GM19099 (cell line): ENCODE results near the gene SORT1.

Experiments used
- POLR2A ChIP-seq: IDR thresholded peaks from 3 replicates; pipeline ENCODE4 v1.6.1; 2011; ENCODE audit warnings: low read depth; ENCODE audit not compliant: insufficient read length; ENCODE audit errors: extremely low read depth

The SORT1 gene

GRCh38 chr1:109388884-109389637 is 8.7 kb downstream of the SORT1 start:
- TF ChIP-seq POLR2A = no peak

- no peak for TF ChIP-seq POLR2A
Measured at GRCh38 chr1:109388208-109388711, 9.5 kb downstream of the SORT1 start.

- no peak for TF ChIP-seq POLR2A
Measured at GRCh38 chr1:109386054-109386717, 11.5 kb downstream of the SORT1 start.

GRCh38 chr1:109385417-109385816 is 12.3 kb downstream of the SORT1 start:
- TF ChIP-seq POLR2A = no peak

DNA sequence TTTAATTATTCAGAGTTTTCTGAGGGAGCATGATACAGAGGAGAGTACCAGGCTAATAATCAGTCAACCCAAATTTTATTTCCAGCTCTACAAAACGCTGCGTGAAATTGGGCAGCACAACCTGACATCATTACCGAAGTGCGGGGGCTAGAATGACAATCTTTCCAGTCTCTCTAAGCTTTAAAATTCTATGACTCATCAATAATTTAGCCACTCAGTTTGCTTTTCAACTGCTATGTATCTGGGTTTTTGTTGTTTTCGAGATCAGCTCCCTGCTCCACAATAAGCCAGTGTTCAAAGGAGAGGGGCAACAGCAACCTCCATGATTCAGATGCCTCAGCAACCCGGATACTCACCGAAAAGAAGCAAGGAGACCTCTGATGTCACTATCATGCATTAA is 13.9 kb downstream of the SORT1 start:
- no peak for TF ChIP-seq POLR2A

DNA sequence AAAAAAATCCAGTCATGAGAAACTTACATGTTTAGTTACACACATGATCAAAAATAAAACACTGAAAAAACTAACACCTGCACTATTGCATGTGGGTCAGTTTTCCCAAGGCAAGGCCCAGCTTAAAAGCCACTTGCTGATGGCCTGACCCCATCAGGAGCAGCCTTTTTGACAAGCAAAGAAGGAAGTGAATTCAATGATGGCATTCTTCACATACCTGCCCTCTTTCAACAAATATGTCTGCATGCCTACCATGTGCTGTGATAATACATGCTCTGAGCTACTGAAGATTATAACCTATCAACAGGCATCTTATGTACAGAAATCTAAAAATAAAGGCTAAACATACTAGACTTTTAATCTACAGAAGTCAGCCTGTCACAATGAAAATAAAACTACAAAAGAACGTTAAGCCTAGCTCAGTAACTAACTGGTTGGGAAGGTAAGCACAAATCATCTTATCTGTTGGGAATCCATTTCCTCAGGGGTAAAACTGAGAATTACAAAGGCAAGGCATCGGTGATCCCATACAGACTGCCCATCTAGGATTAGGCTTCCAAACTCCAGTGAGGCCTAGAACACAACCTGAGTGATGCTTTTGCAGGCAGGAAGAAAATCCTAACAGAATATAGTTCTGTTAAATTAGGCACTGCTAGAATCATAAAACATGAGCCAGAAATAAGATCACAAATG is 14.5 kb downstream of the SORT1 start:
- TF ChIP-seq POLR2A = no peak

DNA sequence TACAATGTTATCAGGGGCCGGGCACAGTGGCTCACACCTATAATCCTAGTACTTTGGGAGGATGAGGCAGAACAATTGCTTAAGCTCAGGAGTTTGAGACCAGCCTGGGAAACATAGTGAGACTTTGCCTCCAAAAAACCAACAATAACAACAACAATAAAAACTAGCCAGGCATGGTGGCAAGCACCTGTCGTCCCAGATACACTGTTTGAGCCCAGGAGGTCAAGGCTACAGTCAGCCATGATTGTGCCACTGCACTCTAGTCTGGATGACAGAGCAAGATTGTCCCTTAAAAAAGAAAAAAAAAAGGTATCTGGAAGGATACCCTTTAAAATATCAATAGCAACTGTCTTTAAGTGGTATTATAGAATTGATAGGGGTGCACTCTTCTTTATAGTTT is 16.1 kb downstream of the SORT1 start:
- no peak for TF ChIP-seq POLR2A

- TF ChIP-seq POLR2A = no peak
Measured at GRCh38 chr1:109379907-109380306, 17.8 kb downstream of the SORT1 start.

- TF ChIP-seq POLR2A = no peak
Measured at GRCh38 chr1:109379422-109379821, 18.3 kb downstream of the SORT1 start.

DNA sequence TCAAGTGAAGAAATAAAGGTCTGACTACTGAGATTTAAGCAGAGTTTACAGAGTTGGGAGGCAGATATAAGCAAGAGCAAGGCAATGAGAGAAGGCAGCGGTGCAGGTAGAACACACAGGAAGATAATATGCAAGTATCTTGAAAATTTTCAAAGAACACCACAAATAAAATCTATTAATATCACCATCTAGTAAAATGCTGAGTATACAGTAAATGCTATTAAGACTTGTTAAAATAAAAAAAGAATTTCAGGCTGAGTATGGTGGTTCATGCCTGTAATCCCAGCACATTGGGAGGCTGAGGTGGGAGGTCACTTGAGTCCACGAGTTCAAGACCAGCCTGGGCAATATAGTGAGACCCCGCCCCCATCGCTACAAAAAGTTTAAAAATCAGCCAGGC is 20.0 kb downstream of the SORT1 start:
- TF ChIP-seq POLR2A = no peak

- no peak for TF ChIP-seq POLR2A
Measured at GRCh38 chr1:109373126-109373525, 24.6 kb downstream of the SORT1 start.

DNA sequence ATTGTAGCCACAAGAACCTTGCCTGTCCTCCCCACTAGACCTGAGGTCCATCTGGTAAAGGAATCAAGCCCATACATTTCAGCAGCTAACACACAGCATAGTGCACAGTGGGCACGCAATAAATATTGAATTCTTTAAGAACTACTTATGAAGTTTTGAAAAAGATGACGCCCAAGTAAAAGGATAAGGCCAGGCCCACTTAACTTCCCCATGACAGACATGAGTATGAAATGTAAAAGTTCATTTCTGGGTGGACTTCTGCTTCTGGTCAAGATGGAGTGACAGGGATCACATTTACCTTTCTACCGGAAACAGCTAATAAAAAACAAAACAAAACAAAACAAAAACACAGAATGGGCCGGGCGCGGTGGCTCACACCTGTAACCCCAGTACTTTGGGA is 25.4 kb downstream of the SORT1 start:
- no peak for TF ChIP-seq POLR2A

- no peak for TF ChIP-seq POLR2A
Measured at GRCh38 chr1:109371341-109371739, 26.4 kb downstream of the SORT1 start.

DNA sequence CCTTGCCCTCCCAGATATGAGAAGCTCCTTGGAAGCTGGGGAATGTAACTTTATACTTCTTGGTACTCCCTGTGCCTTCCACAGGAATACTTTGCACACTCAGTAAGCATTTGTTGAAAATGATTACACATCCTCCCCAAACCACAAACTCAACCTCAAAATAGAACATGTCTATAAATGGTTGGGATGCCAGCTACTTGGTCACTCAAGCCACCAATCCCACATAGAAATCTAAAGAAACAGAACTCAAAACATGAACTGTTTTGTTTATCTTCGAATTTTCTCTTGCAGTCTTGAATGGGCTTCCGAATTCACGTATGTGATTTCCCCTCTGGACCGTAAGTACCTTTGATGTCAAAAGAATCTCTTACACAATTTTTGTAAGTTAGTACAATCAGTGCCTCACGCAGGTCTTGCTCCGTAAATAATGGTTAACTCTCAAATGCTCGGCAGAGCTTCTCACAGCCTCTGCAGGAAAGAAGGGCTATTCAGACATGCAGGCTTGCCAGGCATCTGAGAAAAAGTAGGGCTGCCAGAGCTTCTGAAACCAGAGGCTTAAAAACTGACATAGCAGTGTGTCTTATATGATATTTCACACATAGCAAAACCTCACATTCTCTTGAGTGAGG is 26.9 kb downstream of the SORT1 start:
- no peak for TF ChIP-seq POLR2A

DNA sequence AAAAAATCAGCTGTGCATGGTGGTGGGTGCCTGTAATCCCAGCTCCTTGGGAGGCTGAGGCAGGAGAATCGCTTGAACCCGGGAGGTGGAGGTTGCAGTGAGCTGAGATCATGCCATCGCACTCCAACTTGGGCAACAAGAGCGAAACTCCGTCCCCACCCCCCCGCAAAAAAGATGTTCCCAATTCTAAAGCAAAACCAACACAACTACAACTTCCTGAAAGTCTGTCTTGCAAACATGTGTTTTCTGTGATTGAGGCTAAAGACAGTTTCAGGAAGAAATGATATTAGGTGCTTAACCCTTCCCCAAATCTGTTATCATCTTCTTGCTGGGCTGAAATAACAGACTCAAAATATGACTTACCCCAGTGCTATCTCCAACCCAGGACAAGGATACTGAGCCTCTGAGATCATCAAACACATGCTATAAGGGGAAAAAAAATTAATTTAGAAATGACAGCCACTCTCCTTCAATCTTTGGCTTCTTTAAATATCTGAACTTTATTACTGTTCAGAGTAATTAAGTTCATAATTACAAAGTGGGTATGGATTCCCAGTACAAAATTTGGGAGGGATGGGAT is 28.5 kb downstream of the SORT1 start:
- TF ChIP-seq POLR2A = no peak

DNA sequence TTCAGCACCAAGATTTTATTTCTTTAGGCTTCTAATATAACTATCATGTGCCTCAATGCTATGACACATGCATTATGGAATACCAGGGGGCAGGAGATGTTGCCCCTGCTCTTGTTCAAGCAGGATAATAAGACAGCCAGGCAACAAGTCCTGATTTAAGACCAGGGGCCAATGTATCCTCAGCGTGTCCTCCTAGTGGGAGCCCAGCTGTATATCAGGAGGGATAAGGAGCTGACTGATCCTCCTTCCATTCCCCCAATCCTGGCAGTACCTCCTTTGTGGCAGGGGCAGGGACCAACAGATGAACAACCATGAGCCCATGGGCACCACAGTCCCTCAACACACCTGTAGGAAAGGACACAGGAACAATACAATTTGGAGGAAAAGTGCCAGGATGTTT is 29.3 kb downstream of the SORT1 start:
- no peak for TF ChIP-seq POLR2A

DNA sequence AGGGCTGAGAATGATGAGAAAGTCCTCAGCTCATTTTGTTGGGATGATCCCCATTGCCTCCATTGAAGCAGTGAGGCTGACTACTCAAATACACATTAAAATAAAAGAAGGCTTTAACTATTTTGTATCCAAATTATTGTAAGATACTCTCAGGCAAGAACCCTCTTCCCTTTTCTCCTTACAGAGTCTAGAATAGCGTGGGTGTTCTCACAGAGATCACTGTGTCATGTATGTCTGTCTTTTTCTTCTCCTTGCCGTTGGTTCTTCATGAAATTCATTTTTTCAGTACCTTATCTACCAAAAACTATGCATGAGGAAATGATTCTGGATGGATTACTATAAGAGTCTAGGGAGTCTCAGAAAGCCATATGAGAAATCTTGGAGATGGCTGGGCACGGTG is 30.1 kb downstream of the SORT1 start:
- TF ChIP-seq POLR2A = no peak
